HG02571 (cell line): ENCODE results near the gene SLC7A1.

Experiments
- ATAC-seq: cut with Tn5 transposase; IDR thresholded peaks from one replicate; pipeline ENCODE4 v1.9.1; 2021; ENCODE audit warnings: mild to moderate bottlenecking, moderate library complexity; ENCODE audit not compliant: unreplicated experiment

SLC7A1 gene

DNA sequence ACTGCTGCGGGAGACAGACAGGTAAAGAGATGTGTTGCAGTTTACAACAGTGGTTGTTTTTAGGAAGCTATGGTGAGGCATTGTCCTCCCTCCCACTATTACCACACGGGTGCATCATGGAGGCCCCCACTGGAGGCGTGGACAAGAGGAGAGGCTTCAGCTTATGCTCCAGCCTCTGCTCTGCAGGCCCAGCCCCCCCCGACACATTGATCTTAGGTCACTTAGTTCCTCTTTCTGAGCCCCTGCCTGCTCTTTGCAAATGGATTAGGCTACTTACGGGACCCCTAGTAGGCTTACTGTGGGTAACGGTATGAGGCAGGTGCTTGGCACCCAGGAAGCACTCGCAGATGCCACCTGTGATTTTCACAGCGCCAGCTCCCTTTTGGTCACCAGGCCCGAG, 123.9 kb downstream of the SLC7A1 start:
- no peak for ATAC-seq

DNA sequence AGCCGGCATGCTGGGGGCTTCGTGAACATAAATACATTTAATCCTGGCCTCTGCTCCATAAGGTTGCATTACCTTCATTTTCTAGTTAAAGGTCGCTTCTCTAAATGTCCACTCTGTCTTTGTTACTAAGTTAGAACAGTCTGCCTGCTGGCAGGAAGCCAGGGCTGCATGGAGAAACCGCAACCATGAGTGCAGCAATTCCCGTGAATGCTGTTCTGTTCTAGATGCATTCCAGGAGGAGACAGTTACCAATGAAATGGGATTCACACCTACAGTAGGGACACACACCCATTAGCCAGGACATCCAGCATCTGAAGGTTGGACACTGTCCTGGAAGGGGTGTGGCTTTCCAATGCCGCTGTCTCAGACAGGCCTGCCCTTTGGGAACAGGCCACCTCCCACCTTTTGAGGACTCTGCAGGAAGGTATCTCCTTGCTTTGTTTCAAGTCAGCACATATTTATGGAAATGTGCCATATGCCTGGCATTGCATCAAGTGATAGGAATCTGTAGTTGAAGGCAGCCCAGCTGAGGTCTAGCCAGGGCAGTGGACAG, 129.7 kb downstream of the SLC7A1 start:
- no peak for ATAC-seq

DNA sequence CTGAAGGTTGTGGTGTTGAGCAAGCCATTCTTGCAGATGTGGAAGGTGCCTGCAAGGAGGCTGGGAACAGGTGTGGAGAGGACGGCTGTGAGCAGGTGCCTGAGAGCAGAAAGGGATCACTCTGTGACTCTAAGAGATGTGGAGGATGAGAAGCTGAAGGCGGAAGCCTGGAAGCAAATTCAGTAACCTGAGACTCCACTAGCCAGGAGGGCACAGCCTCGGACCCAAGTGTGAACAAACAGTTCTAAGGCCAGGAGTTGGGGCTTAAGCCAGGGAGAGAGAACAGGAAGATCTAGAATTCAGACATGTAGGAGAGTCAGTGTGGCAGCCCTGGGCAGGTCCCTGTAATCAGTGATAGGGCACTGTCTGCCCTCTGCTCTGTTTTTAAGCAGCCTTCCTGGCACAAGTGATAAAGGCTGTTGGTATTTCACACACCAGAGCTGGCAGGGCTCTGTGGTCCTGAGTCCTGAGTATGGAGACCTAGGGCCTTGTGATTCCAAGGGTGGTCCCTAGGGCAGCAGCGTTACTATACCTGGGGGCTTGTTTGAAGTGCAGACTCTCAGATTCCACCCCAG, 131.3 kb downstream of the SLC7A1 start:
- ATAC-seq: no peak

DNA sequence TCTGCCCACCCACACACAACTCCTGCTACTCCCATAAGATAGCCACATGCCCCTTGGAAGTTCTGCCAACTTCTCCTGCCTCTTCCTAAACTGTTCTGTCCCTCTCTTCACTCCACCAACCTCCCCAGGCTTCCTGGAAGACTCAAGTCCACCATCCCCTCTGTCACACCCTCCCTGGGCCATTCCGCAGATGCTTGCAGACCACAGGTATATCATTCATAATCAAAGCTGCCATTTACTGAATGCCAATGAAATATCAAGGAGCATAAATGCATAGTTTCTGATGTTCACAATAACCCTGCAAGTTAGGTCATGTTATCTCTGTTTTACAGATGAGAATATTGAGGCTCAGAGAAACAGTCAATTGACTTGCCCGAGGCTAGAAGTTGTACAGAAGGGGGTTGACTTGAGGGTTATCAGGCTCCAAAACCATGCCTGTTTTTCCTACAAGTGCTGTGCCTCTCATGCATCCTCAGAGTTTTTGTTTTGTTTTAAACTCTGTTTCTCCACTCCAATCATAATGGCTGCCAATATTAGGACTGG, 135.6 kb downstream of the SLC7A1 start:
- no peak for ATAC-seq
